ENCODE results near the gene STRIT1. TPM values are rescaled to one million over a fixed set of nuclear protein-coding genes. Genes with fewer than 3 reads are reported as not detected.

The STRIT1 gene
- polyA plus RNA-seq, 3 donors = not detected

DNA sequence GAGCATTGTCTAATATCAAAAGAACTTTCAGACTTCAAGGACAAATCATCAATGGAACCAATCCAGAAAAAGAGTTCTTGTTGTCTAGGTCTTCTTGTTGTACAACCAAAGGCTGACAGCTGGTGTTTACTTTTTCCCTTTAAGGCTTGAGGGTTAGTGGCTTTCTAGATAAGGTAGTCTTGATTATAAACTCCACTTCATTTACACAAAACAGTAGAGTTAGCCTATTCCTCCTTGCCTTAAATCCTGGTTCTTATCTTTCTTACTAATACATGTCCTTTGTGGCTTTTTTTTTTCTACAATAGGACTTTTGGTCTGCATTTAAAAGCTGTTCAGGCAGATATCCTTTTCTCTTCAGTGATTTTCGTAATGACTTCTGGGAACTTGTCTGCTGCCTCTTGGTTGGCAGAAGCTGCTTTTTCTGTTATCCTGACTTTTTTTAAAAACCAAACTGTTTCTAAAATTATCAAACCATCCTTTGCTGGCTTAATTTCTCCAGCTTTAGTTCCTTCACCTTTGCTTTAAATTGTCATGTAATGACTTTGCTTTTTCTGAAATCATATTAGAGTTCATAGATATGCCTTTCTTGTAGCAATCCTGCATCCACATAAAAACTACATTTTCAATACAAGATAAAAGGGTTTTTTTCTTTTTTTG lies 44.8 kb downstream of the STRIT1 start:
- no peaks in the 10 kb centered on the region for H4K20me1 ChIP-seq (ENCODE audit: insufficient read depth, low read length)
- Mint-ChIP-seq H3K4me1 (no peaks in the 10 kb centered on the region), H3K4me3 (no peak overlapping the region), H3K27ac (no peak overlapping the region), H3K27me3 (ENCODE audit: low read depth in 3 of 3) (peaks cover 0 to 2% (median 0%) of the 10 kb centered on the region in 3 donors), H3K9me3 (peaks cover 3 to 12% (median 8%) of the 10 kb centered on the region in 7 donors), H3K36me3 (no peaks in the 10 kb centered on the region)
- no peaks in the 10 kb centered on the region for H3K79me2 ChIP-seq (ENCODE audit: insufficient read depth, low read length)
- H3K9me3 ChIP-seq (replicated peaks in 1 of 2; ENCODE audit: control insufficient read depth in 1 of 2, insufficient read depth in 1 of 2, low read length in 2 of 2) = peaks cover 0 to 11% of the 10 kb centered on the region in 2 donors
- no peak overlapping the region for H2AFZ ChIP-seq (ENCODE audit: insufficient read depth, low read depth, low read length, poor library complexity, severe bottlenecking)
- H3K36me3 ChIP-seq (replicated peaks in 1 of 2; ENCODE audit: control insufficient read depth in 1 of 2, insufficient read depth in 2 of 2, low read length in 2 of 2) = no peaks in the 10 kb centered on the region
- H3K4me2 ChIP-seq (replicated peaks; ENCODE audit: extremely low read depth, low read length, poor library complexity, severe bottlenecking) = no peak overlapping the region
- DNase-seq = no peak
- H3K27ac ChIP-seq (ENCODE audit: low read depth in 1 of 2, low read length in 2 of 2) = no peak overlapping the region
- H3K9ac ChIP-seq (ENCODE audit: insufficient read depth, low read length, poor library complexity, severe bottlenecking) = no peak overlapping the region
- 80% methylated on average over 1 of the region's 1 CpG for WGBS (ENCODE audit: insufficient coverage)
- no peaks in the 10 kb centered on the region for H3K4me1 ChIP-seq (ENCODE audit: control insufficient read depth in 1 of 2, insufficient read depth in 2 of 2, low read length in 2 of 2)
- no peaks in the 10 kb centered on the region for H3K27me3 ChIP-seq (ENCODE audit: control insufficient read depth in 2 of 2, insufficient read depth in 2 of 2, low read length in 2 of 2)
- intact Hi-C loops (cut with micrococcal nuclease) = no loop called here
- TF ChIP-seq, protein P1, sequence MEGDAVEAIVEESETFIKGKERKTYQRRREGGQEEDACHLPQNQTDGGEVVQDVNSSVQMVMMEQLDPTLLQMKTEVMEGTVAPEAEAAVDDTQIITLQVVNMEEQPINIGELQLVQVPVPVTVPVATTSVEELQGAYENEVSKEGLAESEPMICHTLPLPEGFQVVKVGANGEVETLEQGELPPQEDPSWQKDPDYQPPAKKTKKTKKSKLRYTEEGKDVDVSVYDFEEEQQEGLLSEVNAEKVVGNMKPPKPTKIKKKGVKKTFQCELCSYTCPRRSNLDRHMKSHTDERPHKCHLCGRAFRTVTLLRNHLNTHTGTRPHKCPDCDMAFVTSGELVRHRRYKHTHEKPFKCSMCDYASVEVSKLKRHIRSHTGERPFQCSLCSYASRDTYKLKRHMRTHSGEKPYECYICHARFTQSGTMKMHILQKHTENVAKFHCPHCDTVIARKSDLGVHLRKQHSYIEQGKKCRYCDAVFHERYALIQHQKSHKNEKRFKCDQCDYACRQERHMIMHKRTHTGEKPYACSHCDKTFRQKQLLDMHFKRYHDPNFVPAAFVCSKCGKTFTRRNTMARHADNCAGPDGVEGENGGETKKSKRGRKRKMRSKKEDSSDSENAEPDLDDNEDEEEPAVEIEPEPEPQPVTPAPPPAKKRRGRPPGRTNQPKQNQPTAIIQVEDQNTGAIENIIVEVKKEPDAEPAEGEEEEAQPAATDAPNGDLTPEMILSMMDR (IDR thresholded peaks at IDR 0.05) = no peak
- H3K4me3 ChIP-seq (replicated peaks in 1 of 3; ENCODE audit: low read depth in 2 of 3, low read length in 3 of 3) = no peak overlapping the region

DNA sequence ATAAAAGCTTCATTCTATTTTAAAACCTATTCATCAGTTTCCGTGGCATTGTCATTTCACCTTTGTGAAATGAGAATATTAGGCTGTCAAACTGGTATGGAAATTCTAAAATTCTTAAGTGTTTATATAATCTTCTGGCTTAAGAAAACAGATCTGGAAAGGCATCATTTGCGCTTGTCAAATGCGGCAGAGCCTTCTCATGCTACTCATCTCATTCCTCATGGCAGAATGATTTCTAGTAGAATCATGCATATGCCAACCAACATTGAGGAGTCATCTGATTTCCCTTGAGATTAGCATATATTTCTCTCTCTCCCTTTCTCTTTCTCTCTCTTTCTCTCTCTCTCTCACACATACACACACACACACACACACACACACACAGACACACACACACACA lies 48.8 kb downstream of the STRIT1 start:
- no peaks in the 10 kb centered on the region for H3K4me1 ChIP-seq (ENCODE audit: control insufficient read depth in 1 of 2, insufficient read depth in 2 of 2, low read length in 2 of 2)
- H3K9ac ChIP-seq (ENCODE audit: insufficient read depth, low read length, poor library complexity, severe bottlenecking) = no peak overlapping the region
- H3K4me1 Mint-ChIP-seq = no peaks in the 10 kb centered on the region
- no peaks in the 10 kb centered on the region for H3K36me3 ChIP-seq (replicated peaks in 1 of 2; ENCODE audit: control insufficient read depth in 1 of 2, insufficient read depth in 2 of 2, low read length in 2 of 2)
- H3K9me3 ChIP-seq (replicated peaks in 1 of 2; ENCODE audit: control insufficient read depth in 1 of 2, insufficient read depth in 1 of 2, low read length in 2 of 2) = peaks cover 0 to 15% of the 10 kb centered on the region in 2 donors
- H3K4me3 ChIP-seq (replicated peaks in 1 of 3; ENCODE audit: low read depth in 2 of 3, low read length in 3 of 3) = no peak overlapping the region
- no peak for DNase-seq
- no peak overlapping the region for H3K27ac ChIP-seq (ENCODE audit: low read depth in 1 of 2, low read length in 2 of 2)
- peaks cover 0 to 6% (median 0%) of the 10 kb centered on the region in 3 donors for H3K27me3 Mint-ChIP-seq (ENCODE audit: low read depth in 3 of 3)
- peaks cover 2 to 11% (median 7%) of the 10 kb centered on the region in 7 donors for H3K9me3 Mint-ChIP-seq
- no peaks in the 10 kb centered on the region for H3K79me2 ChIP-seq (ENCODE audit: insufficient read depth, low read length)
- WGBS (ENCODE audit: insufficient coverage) = 100% methylated on average over 2 of the region's 3 CpGs
- no peak overlapping the region for H3K4me3 Mint-ChIP-seq
- H3K27ac Mint-ChIP-seq = no peak overlapping the region
- H3K36me3 Mint-ChIP-seq = no peaks in the 10 kb centered on the region
- TF ChIP-seq, protein P1 (IDR thresholded peaks at IDR 0.05) = no peak
- intact Hi-C loops (cut with micrococcal nuclease) = no loop called here
- H2AFZ ChIP-seq (ENCODE audit: insufficient read depth, low read depth, low read length, poor library complexity, severe bottlenecking) = no peak overlapping the region
- no peaks in the 10 kb centered on the region for H3K27me3 ChIP-seq (ENCODE audit: control insufficient read depth in 2 of 2, insufficient read depth in 2 of 2, low read length in 2 of 2)
- H3K4me2 ChIP-seq (replicated peaks; ENCODE audit: extremely low read depth, low read length, poor library complexity, severe bottlenecking) = no peak overlapping the region
- no peaks in the 10 kb centered on the region for H4K20me1 ChIP-seq (ENCODE audit: insufficient read depth, low read length)

Data from CD14-positive monocyte (primary cell).